GM18951 (cell line): ENCODE results near the gene NR2F1-AS1.
"Not testable (repeated sequence)": the region's sequence is repeated elsewhere in the genome, so short reads cannot be mapped to it uniquely, and the experiment has no call there.

Experiments
- POLR2A ChIP-seq: IDR thresholded peaks from 4 replicates; pipeline ENCODE4 v1.6.1; 2011; ENCODE audit warnings: mild to moderate bottlenecking; ENCODE audit not compliant: insufficient read length, insufficient read depth; ENCODE audit errors: extremely low read depth
- in situ Hi-C: fragments of 300-500 bp; cut with MboI; formaldehyde crosslinking; loops from one replicate; pipeline ENCODE4 v1.12.0; 2022; ENCODE audit warnings: low sequenced_read_pairs, mixed read lengths, inconsistent platforms; ENCODE audit not compliant: unreplicated experiment

The NR2F1-AS1 gene

DNA sequence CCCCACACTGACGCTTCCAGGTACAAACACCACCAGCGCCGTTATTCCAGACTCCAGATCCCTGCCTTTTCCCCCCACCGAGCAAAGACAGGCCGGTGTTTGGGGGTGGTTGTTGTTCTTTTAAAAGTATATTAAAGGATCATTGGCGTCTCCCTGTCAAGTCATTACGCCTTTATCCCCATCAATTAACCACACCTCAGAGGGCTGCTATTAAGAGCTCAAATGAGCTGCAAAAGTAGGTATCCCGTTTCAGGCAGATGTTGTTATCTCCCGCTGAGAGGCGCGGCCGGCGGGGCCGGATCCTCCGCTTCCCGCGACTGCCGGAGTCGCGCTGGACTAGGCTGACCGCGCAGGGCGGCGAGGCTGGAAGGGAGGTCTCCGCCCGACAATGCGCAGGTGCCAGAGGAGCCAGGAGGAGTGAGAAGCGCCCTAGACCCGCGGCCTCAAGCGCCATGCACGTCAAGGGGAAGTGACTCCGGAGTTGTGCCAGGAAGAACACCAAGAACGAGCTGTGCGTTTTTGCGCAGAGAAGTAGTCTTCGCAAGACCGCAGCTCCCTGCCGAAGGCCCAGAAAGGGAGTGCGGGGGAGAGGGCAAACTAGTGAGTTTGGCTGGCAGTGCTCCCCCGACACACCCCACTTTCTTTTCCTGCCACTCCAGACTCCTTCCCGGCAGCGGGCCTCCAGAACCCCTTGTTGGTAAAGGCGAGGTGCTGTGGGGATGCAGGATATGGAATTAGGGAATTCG lies 8.2 kb downstream of the NR2F1-AS1 start:
- in situ Hi-C loops = no loop called here
- no peak for TF ChIP-seq POLR2A

DNA sequence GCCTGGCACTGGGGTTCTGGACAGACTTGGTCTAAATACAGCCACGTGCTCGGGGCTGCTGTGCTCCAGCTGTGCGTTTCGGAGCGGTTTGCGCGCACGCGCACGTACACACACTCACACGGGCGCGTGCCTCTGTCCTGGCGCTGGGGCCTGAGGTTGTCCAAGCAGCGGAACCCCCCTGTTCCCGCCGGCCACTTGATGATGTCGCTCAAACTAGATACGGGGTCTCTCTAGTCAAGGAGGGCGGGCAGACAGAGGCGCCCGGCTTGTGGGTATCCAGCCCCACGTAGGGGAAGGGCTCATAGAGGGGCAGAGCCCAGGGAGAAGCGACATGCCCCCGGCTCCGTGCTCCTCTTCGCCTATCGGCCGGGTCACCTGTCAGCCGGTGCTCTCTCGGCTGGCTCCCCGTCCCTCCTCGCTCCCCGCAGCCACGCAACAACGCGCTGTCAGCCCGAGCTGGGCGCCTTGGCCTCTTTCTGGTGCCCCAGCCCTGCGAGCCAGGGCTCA lies 8.9 kb downstream of the NR2F1-AS1 start:
- TF ChIP-seq POLR2A = no peak
- in situ Hi-C loops = no loop called here

DNA sequence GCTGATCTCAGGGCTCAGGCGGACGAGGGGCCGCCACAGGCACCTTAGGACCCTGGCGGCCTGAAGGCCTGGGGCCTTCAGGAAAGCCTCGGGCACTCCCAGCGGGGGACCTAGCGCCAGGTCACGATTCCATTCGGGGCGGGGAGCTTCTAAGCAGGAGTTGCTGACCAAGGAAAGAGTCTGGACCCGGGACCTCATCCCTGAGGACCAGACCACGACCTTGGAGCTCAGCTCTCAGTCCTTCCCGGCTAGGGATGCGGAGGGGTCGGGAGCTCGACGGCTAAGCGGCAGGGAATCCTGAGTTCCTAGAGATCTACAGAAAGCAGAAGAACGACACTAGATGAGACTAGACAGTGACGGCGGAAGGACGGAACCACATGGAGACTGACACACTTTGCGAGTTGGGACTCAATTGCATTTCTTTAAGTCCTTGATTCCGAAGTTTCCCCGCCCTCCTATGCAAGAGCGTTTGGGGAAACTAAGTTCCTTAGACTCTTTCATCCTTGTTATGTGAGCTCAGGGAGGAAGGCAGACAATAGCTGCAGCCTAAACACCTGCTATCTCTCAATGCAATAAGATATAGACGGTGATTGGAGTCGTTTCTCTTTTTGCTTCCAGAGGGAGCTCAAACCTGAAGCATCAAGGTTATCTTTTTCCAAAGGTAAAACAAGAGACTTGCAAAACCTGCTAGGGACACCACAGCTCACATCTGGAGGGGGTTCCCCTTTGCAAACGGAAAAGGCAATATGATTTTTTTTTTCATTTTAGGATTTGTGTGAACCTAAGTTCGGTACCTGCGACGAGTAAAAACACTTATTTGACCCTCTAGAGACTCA lies 9.7 kb downstream of the NR2F1-AS1 start:
- in situ Hi-C loops = no loop called here
- no peak for TF ChIP-seq POLR2A

DNA sequence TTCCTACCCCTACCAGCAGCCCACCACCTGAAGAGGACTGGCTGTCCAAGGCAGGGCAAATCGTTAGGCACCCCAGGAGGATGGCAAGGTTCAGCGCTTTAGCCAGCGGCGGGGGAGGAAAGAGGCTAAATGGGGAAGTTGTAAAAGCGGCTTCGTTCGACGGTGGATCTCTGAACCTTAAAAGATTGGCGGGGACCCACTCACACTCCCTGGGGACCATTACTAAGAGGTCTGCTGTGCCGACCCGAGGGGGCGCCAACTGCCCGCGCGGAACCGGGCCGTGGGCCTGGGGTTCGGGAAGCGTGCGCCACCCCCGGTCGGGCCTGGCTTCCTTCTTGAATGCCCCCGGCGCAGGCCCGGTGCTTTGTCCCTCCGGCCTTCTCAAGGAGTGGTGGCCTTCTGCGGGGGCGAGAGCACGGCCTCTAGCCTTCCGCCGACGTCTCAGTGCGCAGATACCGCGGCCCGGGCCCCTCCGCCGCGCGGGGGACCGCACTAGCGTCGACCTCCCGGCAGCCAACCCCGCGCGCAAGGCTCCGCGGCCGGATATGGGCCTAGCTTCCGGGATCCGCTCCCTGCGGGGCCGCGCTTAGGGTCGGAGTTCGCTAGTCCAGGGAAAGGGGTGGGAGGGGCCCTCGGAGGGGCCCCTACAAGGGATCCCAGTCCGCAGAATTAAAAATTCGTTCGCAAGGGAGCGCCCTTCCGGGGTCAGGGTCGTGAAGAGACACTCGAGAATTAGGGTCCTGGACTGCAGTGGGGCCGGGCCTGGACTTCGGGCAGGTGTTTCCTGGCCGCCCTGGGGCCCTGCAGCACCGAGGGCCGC lies 10.5 kb downstream of the NR2F1-AS1 start:
- TF ChIP-seq POLR2A = no peak
- in situ Hi-C loops = no loop called here

DNA sequence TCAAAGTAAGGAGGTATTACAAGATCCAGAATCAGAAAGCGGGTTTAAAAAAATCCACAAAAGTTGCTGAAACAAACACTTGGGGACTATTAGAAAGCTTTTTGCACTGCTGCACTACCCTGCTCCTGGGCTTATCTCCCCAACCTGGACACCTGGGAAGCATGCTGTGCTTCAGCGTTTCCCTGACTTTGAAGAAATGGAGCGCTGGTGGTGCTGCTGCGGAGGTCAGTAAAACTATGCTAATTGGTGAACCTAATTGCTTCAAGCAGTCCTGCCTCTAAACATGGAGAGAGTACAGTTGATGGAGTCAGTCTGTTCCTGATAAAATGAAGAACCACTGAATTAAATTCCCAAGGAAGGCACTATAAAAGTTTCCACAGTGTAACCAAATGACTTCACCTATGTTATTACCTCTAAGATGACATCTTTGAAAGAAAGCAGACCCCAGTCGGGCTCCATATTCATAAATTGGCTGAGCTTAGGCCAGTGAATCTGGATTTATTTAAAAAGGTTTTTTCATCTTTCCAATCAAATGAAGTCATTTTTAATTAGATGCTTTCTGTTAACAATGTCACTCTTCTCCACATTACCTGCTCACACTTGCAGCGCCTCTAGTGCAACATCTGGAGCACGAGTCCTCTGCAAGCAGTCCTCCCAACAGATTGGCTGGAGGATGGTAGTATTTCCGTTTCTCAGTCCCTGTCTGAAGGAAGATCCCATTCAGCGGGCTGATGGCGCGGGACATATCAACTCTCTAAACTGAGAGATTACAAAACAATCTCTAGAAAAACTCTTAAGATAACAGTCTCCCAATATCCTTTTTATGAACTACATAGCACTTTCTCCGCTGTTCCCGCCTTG lies 11.5 kb downstream of the NR2F1-AS1 start:
- in situ Hi-C loops = no loop called here
- no peak for TF ChIP-seq POLR2A

DNA sequence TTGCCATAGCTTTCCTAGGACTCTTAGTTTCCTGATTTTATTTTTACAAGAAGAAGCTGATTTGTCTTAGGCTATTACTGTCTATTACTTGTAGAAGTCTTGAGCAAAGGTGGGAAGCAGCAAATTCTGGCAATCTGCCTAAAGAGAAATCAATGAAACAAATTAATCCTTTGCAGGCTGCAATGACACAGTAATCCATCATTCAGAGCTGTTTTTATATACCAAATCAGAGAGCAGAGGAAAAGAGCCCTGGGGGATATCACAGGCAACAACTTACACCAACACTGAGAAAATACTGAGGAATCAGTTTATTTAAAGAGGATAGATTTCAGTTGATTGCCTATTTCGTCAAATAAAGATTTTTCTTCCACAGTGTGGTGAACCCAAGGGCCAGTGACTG lies 13.6 kb downstream of the NR2F1-AS1 start:
- in situ Hi-C loops = no loop called here

DNA sequence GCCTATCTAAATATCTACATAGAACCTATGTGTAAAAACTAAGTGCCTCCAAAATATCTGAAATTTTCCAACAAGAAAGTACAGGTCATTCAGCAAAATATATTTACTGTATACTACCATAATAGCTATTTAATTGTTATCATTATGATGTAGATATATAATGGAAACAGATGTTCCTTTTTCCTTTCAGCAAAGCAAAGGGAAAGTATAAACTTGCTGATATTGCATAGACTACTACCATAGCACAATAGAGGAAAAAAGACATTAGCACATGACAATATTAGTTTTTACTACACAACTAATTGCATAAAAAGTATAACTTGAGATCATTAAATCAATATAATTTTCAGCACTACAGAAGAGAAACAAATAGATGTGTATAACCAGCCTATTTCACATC lies 14.9 kb downstream of the NR2F1-AS1 start:
- TF ChIP-seq POLR2A = no peak
- in situ Hi-C loops = no loop called here

More for the DNA sequence above, 13.6 kb downstream of the NR2F1-AS1 start:
- TF ChIP-seq POLR2A = no peak

DNA sequence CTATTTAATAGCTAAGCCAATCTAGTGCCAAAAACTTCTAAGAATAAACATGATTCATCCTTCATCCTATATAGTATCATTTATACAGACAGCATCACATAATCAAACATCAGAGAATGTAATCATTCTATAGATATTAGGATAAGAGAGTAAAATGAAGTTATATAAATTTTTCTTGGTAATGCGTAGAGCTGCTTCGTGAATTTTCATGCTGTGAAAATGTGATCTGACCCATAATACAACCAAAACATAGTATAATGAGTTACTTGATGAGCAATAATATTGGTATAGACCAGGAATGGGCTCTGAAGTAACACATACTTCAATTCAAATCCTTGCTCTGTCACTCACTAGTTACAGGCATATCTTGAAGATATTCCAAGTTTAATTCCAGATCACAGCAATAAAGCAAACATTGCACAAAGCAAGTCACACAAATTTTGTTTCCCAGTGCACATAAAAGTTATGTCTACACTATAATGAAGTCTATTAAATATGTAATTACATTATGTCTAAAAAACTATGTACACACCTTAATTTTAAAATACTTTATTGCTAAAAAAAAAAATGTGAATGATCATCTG lies 23.9 kb downstream of the NR2F1-AS1 start:
- no peak for TF ChIP-seq POLR2A
- in situ Hi-C loops = no loop called here

DNA sequence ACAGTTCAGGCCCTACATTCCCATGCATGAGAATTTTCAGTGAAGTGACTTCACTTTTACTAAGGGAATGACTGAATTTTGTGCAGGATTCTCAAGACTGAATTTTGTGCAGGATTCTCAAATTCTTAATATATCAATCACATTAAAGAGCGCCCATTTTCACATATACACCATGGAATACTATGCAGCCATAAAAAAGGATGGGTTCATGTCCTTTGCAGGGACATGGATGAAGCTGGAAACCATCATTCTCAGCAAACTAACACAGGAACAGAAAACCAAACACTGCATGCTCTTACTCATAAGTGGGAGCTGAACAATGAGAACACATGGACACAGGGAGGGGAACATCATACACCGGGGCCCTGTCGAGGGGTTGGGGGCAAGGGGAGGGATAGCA lies 31.4 kb downstream of the NR2F1-AS1 start:
- in situ Hi-C loops = not testable (repeated sequence)

DNA sequence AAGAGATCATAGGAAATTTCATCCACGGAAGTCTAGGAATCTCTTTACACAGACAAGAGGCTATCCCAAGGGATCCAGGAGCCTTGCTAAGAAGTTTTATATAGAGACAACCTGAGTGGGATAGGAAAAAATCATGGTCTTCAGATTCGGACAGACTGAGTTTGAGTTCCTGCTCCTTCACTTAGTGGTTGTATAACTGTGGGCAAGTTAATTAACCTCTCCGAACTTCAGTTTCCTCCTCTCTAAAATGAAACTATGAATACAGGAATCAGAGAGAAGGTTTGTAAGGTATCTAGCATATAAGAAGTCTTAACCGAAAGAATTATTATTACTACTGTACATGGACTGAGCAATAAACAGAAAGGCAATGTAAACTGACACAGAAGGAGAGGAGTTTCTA lies 35.1 kb downstream of the NR2F1-AS1 start:
- in situ Hi-C loops = no loop called here
- TF ChIP-seq POLR2A = no peak

DNA sequence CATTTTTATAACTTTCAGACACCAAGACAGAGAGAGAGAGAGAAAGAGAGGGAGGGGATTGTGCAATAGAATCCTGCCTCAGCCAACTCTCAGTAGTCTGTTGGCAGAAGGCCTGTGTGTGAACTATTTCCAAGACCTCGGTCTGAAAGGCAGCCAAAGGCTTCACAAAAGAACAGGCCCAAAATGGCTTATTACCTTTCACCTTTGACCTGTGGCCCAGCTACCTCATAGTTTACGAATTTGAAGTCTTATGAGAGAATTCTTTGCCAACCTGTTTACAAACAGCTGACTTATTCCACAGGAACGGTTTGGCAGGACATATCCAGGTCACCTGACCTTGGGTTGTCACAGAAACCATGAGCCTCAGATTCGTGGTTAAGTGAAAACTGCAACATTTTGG lies 48.6 kb downstream of the NR2F1-AS1 start:
- no peak for TF ChIP-seq POLR2A
- in situ Hi-C loops = no loop called here

DNA sequence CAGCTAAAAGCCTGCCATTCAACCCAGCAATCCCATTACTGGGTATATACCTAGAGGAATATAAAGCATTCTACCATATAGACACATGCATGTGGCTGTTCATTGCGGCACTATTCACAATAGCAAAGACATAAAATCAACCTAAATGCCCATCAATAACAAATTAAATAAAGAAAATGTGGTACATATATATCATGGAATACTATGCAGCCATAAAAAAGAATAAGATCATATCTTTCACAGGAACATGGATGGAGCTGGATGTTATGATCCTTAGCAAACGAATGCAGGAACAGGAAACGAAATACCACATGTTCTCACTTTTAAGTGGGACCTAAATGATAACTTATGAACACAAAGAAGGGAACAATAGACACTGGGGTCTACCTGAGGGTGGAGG lies 59.2 kb downstream of the NR2F1-AS1 start:
- in situ Hi-C loops = not testable (repeated sequence)
